Measurements from ENCODE around the gene SLC24A3.
"Not testable (repeated sequence)": the region's sequence is repeated elsewhere in the genome, so short reads cannot be mapped to it uniquely, and the experiment has no call there.

SLC24A3 gene

DNA sequence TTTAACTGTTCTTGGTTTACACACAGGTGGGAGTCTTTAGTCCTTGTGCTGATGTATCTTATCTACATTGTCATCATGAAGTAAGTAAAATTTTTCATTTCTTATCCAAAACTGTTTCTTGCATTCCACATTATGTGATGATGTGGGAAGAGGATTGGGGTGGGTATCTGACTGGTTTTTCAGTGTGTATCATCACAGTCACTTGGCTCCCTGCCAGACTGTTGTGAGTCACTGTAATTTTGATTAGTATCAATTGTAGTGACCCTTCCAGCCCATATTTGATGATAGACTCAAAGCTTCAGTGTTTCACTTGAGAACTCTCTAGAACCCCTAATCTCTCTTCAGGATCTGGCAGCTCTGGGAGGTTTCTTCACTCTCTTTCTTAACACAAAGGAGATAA is 461.1 kb downstream of the SLC24A3 start:
- H3K4ac ChIP-seq (ENCODE audit: low read length): no peak overlapping the region
- H2BK120ac ChIP-seq (ENCODE audit: low read depth, low read length): no peak overlapping the region
- no peak overlapping the region for H2AFZ ChIP-seq (ENCODE audit: low read length)
- no peak overlapping the region for H3K27ac ChIP-seq (replicated peaks; ENCODE audit: low read length)
- H4K91ac ChIP-seq (ENCODE audit: low read depth, low read length, poor library complexity): no peak overlapping the region
- no peaks in the 10 kb centered on the region for H3K79me1 ChIP-seq (ENCODE audit: low read depth, low read length)
- H3K4me2 ChIP-seq (ENCODE audit: insufficient read depth, low read length, poor library complexity, severe bottlenecking): no peak overlapping the region
- no peak overlapping the region for H3K4me3 ChIP-seq (ENCODE audit: low read length in 2 of 2)
- H3K27me3 ChIP-seq (ENCODE audit: control insufficient read depth in 3 of 3, insufficient read depth in 3 of 3, low read depth in 1 of 3, low read length in 3 of 3): peaks cover 0 to 4% (median 0%) of the 10 kb centered on the region in 3 experiments
- no peak overlapping the region for H3K9ac ChIP-seq (ENCODE audit: low read depth, low read length, poor library complexity)
- H4K8ac ChIP-seq (ENCODE audit: low read depth, low read length): no peak overlapping the region
- no peak overlapping the region for H3K14ac ChIP-seq (ENCODE audit: low read length)
- no peak for DNase-seq (ENCODE audit: low spot score)
- H3K36me3 ChIP-seq (replicated peaks in 1 of 2; ENCODE audit: control insufficient read depth in 2 of 2, insufficient read depth in 2 of 2, low read length in 2 of 2): no peaks in the 10 kb centered on the region
- peaks cover 0 to 2% of the 10 kb centered on the region in 2 donors for H3K9me3 ChIP-seq (replicated peaks in 1 of 2; ENCODE audit: control insufficient read depth in 2 of 2, insufficient read depth in 1 of 2, low read depth in 1 of 2, low read length in 2 of 2)
- no peak overlapping the region for H2BK12ac ChIP-seq (ENCODE audit: low read length)
- H2AK5ac ChIP-seq (ENCODE audit: low read depth, low read length): no peak overlapping the region
- H2BK5ac ChIP-seq (ENCODE audit: low read length): no peak overlapping the region
- no peak overlapping the region for H3K18ac ChIP-seq (ENCODE audit: low read length)
- no peak overlapping the region for H3K23ac ChIP-seq (ENCODE audit: low read depth, low read length, poor library complexity)
- no peak overlapping the region for H2BK15ac ChIP-seq (ENCODE audit: low read length)
- H3K4me1 ChIP-seq (ENCODE audit: control insufficient read depth in 2 of 2, insufficient read depth in 1 of 2, low read depth in 1 of 2, low read length in 2 of 2): no peaks in the 10 kb centered on the region

DNA sequence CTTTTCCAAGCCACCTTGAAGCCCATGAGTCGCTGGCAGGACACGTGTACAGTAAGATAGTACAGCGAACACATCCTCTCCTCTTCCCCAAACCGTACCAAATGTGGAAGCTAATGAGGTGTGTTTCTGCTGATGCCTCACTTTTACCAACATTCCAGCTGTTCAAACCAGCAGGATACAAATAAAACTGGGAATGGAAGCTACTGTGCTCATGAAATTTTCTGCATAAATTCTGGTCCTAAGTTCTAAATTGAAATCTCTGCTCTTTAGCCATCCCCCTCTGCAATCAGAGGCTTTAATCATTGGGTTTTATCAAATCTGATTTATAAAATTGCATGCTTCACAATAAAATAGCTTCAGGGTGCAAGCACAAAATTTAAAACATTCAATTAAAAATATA is 463.8 kb downstream of the SLC24A3 start:
- Histone ChIP-seq H2BK12ac (ENCODE audit: low read length) (no peak overlapping the region), H3K27me3 (ENCODE audit: control insufficient read depth in 3 of 3, insufficient read depth in 3 of 3, low read depth in 1 of 3, low read length in 3 of 3) (peaks cover 0 to 4% (median 3%) of the 10 kb centered on the region in 3 experiments), H4K91ac (ENCODE audit: low read depth, low read length, poor library complexity) (no peak overlapping the region), H4K8ac (ENCODE audit: low read depth, low read length) (no peak overlapping the region), H2BK120ac (ENCODE audit: low read depth, low read length) (no peak overlapping the region), H2AFZ (ENCODE audit: low read length) (no peak overlapping the region), H2BK5ac (ENCODE audit: low read length) (no peak overlapping the region), H3K4me3 (ENCODE audit: low read length in 2 of 2) (no peak overlapping the region), H3K23ac (ENCODE audit: low read depth, low read length, poor library complexity) (no peak overlapping the region), H3K4ac (ENCODE audit: low read length) (no peak overlapping the region), H3K14ac (ENCODE audit: low read length) (no peak overlapping the region), H3K18ac (ENCODE audit: low read length) (no peak overlapping the region), H2AK5ac (ENCODE audit: low read depth, low read length) (no peak overlapping the region), H3K4me2 (ENCODE audit: insufficient read depth, low read length, poor library complexity, severe bottlenecking) (no peak overlapping the region), H3K4me1 (ENCODE audit: control insufficient read depth in 2 of 2, insufficient read depth in 1 of 2, low read depth in 1 of 2, low read length in 2 of 2) (no peaks in the 10 kb centered on the region), H3K79me1 (ENCODE audit: low read depth, low read length) (no peaks in the 10 kb centered on the region), H3K9ac (ENCODE audit: low read depth, low read length, poor library complexity) (no peak overlapping the region), H2BK15ac (ENCODE audit: low read length) (no peak overlapping the region), H3K9me3 (replicated peaks in 1 of 2; ENCODE audit: control insufficient read depth in 2 of 2, insufficient read depth in 1 of 2, low read depth in 1 of 2, low read length in 2 of 2) (peaks cover 0 to 8% of the 10 kb centered on the region in 2 donors), H3K27ac (replicated peaks; ENCODE audit: low read length) (no peak overlapping the region), H3K36me3 (replicated peaks in 1 of 2; ENCODE audit: control insufficient read depth in 2 of 2, insufficient read depth in 2 of 2, low read length in 2 of 2) (no peaks in the 10 kb centered on the region)
- DNase-seq (ENCODE audit: low spot score): no peak
- WGBS, 2 donors (ENCODE audit: extremely low coverage in 2 of 2, insufficient read length in 2 of 2, insufficient replicate concordance in 1 of 2): no CpG with 5 or more reads among the region's 4 CpGs

DNA sequence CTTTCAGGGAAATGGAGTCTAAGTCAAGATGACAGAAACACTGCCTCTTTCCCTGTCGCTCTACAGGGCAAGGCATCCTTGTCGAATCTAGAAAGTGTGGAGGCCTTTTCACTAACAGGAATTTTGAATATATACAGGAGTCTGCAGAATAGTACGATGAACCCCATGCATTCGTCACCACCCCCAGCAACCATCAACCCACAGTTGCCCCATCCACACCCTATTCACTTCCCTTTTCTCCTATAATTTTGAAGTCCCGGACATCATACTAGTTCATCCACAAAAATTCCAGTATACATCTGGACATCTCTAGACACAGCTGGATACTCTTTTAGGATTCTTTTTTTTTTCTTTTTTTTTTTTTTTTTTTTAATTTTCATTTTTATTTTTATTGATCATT is 464.9 kb downstream of the SLC24A3 start:
- Histone ChIP-seq H3K36me3 (replicated peaks in 1 of 2; ENCODE audit: control insufficient read depth in 2 of 2, insufficient read depth in 2 of 2, low read length in 2 of 2) (no peaks in the 10 kb centered on the region), H3K4me2 (ENCODE audit: insufficient read depth, low read length, poor library complexity, severe bottlenecking) (no peak overlapping the region), H3K23ac (ENCODE audit: low read depth, low read length, poor library complexity) (no peak overlapping the region), H2BK12ac (ENCODE audit: low read length) (no peak overlapping the region), H3K27ac (replicated peaks; ENCODE audit: low read length) (no peak overlapping the region), H4K91ac (ENCODE audit: low read depth, low read length, poor library complexity) (no peak overlapping the region), H3K18ac (ENCODE audit: low read length) (no peak overlapping the region), H2AK5ac (ENCODE audit: low read depth, low read length) (no peak overlapping the region), H2BK15ac (ENCODE audit: low read length) (no peak overlapping the region), H3K79me1 (ENCODE audit: low read depth, low read length) (no peaks in the 10 kb centered on the region), H2BK5ac (ENCODE audit: low read length) (no peak overlapping the region), H3K9me3 (replicated peaks in 1 of 2; ENCODE audit: control insufficient read depth in 2 of 2, insufficient read depth in 1 of 2, low read depth in 1 of 2, low read length in 2 of 2) (peaks cover 0 to 8% of the 10 kb centered on the region in 2 donors), H3K4ac (ENCODE audit: low read length) (no peak overlapping the region), H3K9ac (ENCODE audit: low read depth, low read length, poor library complexity) (no peak overlapping the region), H4K8ac (ENCODE audit: low read depth, low read length) (no peak overlapping the region), H3K4me1 (ENCODE audit: control insufficient read depth in 2 of 2, insufficient read depth in 1 of 2, low read depth in 1 of 2, low read length in 2 of 2) (no peaks in the 10 kb centered on the region), H2AFZ (ENCODE audit: low read length) (no peak overlapping the region), H3K4me3 (ENCODE audit: low read length in 2 of 2) (no peak overlapping the region), H3K27me3 (ENCODE audit: control insufficient read depth in 3 of 3, insufficient read depth in 3 of 3, low read depth in 1 of 3, low read length in 3 of 3) (peaks cover 0 to 4% (median 3%) of the 10 kb centered on the region in 3 experiments), H3K14ac (ENCODE audit: low read length) (no peak overlapping the region), H2BK120ac (ENCODE audit: low read depth, low read length) (no peak overlapping the region)
- no peak for DNase-seq (ENCODE audit: low spot score)
- no CpG with 5 or more reads among the region's 5 CpGs for WGBS, 2 donors (ENCODE audit: extremely low coverage in 2 of 2, insufficient read length in 2 of 2, insufficient replicate concordance in 1 of 2)

DNA sequence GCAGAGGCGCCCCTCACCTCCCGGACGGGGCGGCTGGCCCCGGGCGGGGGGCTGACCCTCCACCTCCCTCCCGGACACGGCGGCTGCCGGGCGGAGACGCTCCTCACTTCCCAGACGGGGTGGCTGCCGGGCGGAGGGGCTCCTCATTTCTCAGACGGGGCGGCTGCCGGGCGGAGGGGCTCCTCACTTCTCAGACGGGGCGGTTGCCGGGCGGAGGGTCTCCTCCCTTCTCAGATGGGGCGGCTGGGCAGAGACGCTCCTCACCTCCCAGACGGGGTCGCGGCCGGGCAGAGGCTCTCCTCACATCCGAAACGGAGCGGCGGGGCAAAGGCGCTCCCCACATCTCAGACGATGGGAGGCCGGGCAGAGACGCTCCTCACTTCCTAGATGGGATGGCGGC is 466.1 kb downstream of the SLC24A3 start:
- H2BK120ac ChIP-seq (ENCODE audit: low read depth, low read length); H4K8ac ChIP-seq (ENCODE audit: low read depth, low read length); H2AK5ac ChIP-seq (ENCODE audit: low read depth, low read length); H3K36me3 ChIP-seq (replicated peaks in 1 of 2; ENCODE audit: control insufficient read depth in 2 of 2, insufficient read depth in 2 of 2, low read length in 2 of 2); DNase-seq (ENCODE audit: low spot score); H2BK15ac ChIP-seq (ENCODE audit: low read length); H3K4me2 ChIP-seq (ENCODE audit: insufficient read depth, low read length, poor library complexity, severe bottlenecking); H3K79me1 ChIP-seq (ENCODE audit: low read depth, low read length); H3K18ac ChIP-seq (ENCODE audit: low read length); H3K9ac ChIP-seq (ENCODE audit: low read depth, low read length, poor library complexity); H2AFZ ChIP-seq (ENCODE audit: low read length); H3K23ac ChIP-seq (ENCODE audit: low read depth, low read length, poor library complexity); H3K27ac ChIP-seq (replicated peaks; ENCODE audit: low read length); H3K9me3 ChIP-seq (replicated peaks in 1 of 2; ENCODE audit: control insufficient read depth in 2 of 2, insufficient read depth in 1 of 2, low read depth in 1 of 2, low read length in 2 of 2); H3K27me3 ChIP-seq (ENCODE audit: control insufficient read depth in 3 of 3, insufficient read depth in 3 of 3, low read depth in 1 of 3, low read length in 3 of 3); H3K4ac ChIP-seq (ENCODE audit: low read length); H2BK12ac ChIP-seq (ENCODE audit: low read length); H3K14ac ChIP-seq (ENCODE audit: low read length); H2BK5ac ChIP-seq (ENCODE audit: low read length); H4K91ac ChIP-seq (ENCODE audit: low read depth, low read length, poor library complexity); H3K4me1 ChIP-seq (ENCODE audit: control insufficient read depth in 2 of 2, insufficient read depth in 1 of 2, low read depth in 1 of 2, low read length in 2 of 2); H3K4me3 ChIP-seq (ENCODE audit: low read length in 2 of 2): not testable (repeated sequence)
- WGBS, 2 donors (ENCODE audit: extremely low coverage in 2 of 2, insufficient read length in 2 of 2, insufficient replicate concordance in 1 of 2): no CpG with 5 or more reads among the region's 38 CpGs
